ENCODE results near the gene PRRT1B.

Gene PRRT1B

GRCh38 chr9:131601683-131602181, 56.4 kb downstream of the PRRT1B start:
- no peak for DNase-seq

- DNase-seq, result no peak
Observed at GRCh38 chr9:131603199-131603598, 57.9 kb downstream of the PRRT1B start.

GRCh38 chr9:131603711-131604439, 58.6 kb downstream of the PRRT1B start:
- no peak for DNase-seq

- DNase-seq, result no peak
Observed at GRCh38 chr9:131605770-131606590, 60.7 kb downstream of the PRRT1B start.

- no peak for DNase-seq
Observed at GRCh38 chr9:131606896-131607567, 61.7 kb downstream of the PRRT1B start.

- DNase-seq, result no peak
Observed at GRCh38 chr9:131607591-131607990, 62.3 kb downstream of the PRRT1B start.

GRCh38 chr9:131608493-131609037, 63.2 kb downstream of the PRRT1B start:
- no peak for DNase-seq
